Karpas-422 (cell line): Measurements from ENCODE around the gene P2RX6. TPM values are rescaled to one million over a fixed set of nuclear protein-coding genes. Genes with fewer than 3 reads are reported as not detected.
A peak's percentile ranks its signal among the peaks of the same experiment; 100 is the strongest.

Source experiments
- DNase-seq: peaks from one replicate; pipeline ENCODE4 v3.0.0-alpha.2; 2015
- H2AFZ ChIP-seq: fragments of 200-600 bp; sonication (generic); 2 replicates; pipeline ENCODE4 v1.6.1; 2014; ENCODE audit warnings: antibody characterized with exemption, low read length, mixed read lengths
- H3K27ac ChIP-seq: fragments of 200-600 bp; sonication (generic); 2 replicates; pipeline ENCODE4 v1.5.1; 2014; ENCODE audit warnings: mild to moderate bottlenecking, low read length, moderate library complexity
- H3K27me3 ChIP-seq: fragments of 200-600 bp; sonication (generic); 2 replicates; pipeline ENCODE4 v1.6.1; 2014; ENCODE audit warnings: low read length, mixed read lengths
- H3K36me3 ChIP-seq: fragments of 200-600 bp; sonication (generic); 2 replicates; pipeline ENCODE4 v1.6.1; 2014; ENCODE audit warnings: low read length, mixed read lengths; ENCODE audit not compliant: insufficient read depth
- H3K4me1 ChIP-seq: fragments of 200-600 bp; sonication (generic); 2 replicates; pipeline ENCODE4 v1.6.1; 2014; ENCODE audit warnings: mild to moderate bottlenecking, low read length, mixed read lengths
- H3K4me2 ChIP-seq: fragments of 200-600 bp; sonication (generic); 2 replicates; pipeline ENCODE4 v1.6.1; 2014; ENCODE audit warnings: low read length, low read depth, mild to moderate bottlenecking; ENCODE audit not compliant: poor library complexity, severe bottlenecking
- H3K4me3 ChIP-seq: fragments of 200-600 bp; sonication (generic); 2 replicates; pipeline ENCODE4 v1.5.1; 2014; ENCODE audit warnings: mild to moderate bottlenecking, antibody characterized with exemption, low read length, mixed read lengths
- H3K79me2 ChIP-seq: fragments of 200-600 bp; sonication (generic); 2 replicates; pipeline ENCODE4 v1.6.1; 2014; ENCODE audit warnings: mild to moderate bottlenecking, low read length, mixed read lengths
- H3K9ac ChIP-seq: fragments of 200-600 bp; sonication (generic); 2 replicates; pipeline ENCODE4 v1.6.0; 2014; ENCODE audit warnings: low read length
- H3K9me2 ChIP-seq: fragments of 200-600 bp; sonication (generic), shearing (Covaris generic); replicated peaks from 2 replicates; pipeline ENCODE4 v1.6.0; 2014; ENCODE audit warnings: mild to moderate bottlenecking, low read length, moderate library complexity; ENCODE audit not compliant: insufficient read depth
- H3K9me3 ChIP-seq: fragments of 300-700, 200-600 bp; sonication (generic); 2 replicates; pipeline ENCODE4 v1.6.1; 2014; ENCODE audit warnings: low read length, mixed read lengths
- H4K20me1 ChIP-seq: fragments of 200-600 bp; sonication (generic); 2 replicates; pipeline ENCODE4 v1.6.1; 2014; ENCODE audit warnings: mild to moderate bottlenecking, antibody characterized with exemption, low read length, low read depth; ENCODE audit not compliant: insufficient read depth
- total RNA-seq: library from RNA; depleted of rRNA; stranded (reverse); fragments of >200 nt; shearing (Covaris generic); gene quantifications from 2 replicates; pipeline ENCODE4 v1.2.3, GENCODE V29; 2014; ENCODE audit warnings: low replicate concordance

Gene P2RX6
- total RNA-seq, 1 experiment from 2014 or later: 1.6 TPM

DNA sequence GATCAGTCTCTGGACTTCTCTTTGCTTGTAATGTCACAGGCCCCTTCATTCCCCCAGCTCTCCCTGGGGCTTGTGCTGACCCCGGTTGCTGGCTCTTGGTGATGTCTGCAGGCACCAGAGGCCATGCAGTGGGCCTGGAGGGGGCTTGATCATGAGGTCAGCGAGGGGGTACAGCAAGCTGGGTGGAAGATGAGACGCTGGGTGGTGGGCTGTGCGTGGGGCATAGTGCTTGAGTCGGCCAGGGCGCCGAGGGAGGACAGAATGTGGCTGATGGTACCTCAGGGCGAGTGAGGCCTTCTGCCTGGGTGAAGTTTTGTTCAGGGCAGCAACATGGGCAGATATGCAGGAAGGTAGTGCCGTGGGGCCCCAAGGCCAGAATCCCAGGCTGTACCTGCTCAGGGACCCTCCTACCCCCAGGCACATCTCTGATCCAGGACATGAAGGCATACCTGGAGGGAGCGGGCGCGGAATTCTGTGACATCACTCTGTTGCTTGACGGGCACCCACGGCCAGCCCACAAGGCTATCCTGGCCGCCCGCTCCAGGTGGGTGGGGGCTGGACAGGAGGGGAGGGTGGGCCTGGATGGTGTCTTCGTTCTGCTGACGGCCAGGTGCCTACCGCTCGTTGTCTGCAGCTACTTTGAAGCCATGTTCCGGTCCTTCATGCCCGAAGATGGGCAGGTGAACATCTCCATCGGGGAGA is 19.5 kb upstream of the P2RX6 start:
- Histone ChIP-seq H3K79me2 (peaks cover 7% of the 10 kb centered on the region), H3K27ac (no peak overlapping the region), H3K27me3 (no peaks in the 10 kb centered on the region), H2AFZ (no peak overlapping the region), H3K36me3 (no peaks in the 10 kb centered on the region; the same call in 1 of the 2 replicates), H3K4me1 (peaks cover 6% of the 10 kb centered on the region), H4K20me1 (no peaks in the 10 kb centered on the region), H3K4me2 (no peak overlapping the region), H3K9me3 (no peaks in the 10 kb centered on the region), H3K4me3 (no peak overlapping the region), H3K9me2 (no peaks in the 10 kb centered on the region), H3K9ac (no peak overlapping the region)
- no peak for DNase-seq

DNA sequence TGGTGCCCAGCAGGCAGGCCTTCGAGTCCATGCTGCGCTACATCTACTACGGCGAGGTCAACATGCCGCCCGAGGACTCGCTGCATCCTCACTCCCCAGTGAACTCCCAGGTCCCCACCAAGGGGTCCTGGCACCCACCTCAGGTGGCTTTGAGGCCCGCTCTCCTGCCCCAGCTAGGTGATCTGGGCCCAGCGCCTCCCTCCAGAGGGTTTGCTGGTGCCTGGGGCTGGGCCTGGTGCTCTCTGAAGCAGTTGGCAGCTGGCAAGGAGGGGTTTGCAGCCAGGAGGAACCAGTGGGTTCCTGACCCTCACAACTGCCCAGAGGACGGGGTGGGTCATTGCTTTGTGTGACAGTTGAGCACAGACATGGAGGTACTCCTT is 18.9 kb upstream of the P2RX6 start:
- Histone ChIP-seq H3K27me3 (no peaks in the 10 kb centered on the region), H3K27ac (no peak overlapping the region), H3K36me3 (no peaks in the 10 kb centered on the region; the same call in 1 of the 2 replicates), H4K20me1 (no peaks in the 10 kb centered on the region), H3K9ac (no peak overlapping the region), H3K4me2 (no peak overlapping the region), H3K4me1 (peaks cover 11% of the 10 kb centered on the region), H3K4me3 (no peak overlapping the region), H3K9me3 (no peaks in the 10 kb centered on the region), H2AFZ (no peak overlapping the region), H3K79me2 (peaks cover 13% of the 10 kb centered on the region), H3K9me2 (no peaks in the 10 kb centered on the region)
- no peak for DNase-seq

DNA sequence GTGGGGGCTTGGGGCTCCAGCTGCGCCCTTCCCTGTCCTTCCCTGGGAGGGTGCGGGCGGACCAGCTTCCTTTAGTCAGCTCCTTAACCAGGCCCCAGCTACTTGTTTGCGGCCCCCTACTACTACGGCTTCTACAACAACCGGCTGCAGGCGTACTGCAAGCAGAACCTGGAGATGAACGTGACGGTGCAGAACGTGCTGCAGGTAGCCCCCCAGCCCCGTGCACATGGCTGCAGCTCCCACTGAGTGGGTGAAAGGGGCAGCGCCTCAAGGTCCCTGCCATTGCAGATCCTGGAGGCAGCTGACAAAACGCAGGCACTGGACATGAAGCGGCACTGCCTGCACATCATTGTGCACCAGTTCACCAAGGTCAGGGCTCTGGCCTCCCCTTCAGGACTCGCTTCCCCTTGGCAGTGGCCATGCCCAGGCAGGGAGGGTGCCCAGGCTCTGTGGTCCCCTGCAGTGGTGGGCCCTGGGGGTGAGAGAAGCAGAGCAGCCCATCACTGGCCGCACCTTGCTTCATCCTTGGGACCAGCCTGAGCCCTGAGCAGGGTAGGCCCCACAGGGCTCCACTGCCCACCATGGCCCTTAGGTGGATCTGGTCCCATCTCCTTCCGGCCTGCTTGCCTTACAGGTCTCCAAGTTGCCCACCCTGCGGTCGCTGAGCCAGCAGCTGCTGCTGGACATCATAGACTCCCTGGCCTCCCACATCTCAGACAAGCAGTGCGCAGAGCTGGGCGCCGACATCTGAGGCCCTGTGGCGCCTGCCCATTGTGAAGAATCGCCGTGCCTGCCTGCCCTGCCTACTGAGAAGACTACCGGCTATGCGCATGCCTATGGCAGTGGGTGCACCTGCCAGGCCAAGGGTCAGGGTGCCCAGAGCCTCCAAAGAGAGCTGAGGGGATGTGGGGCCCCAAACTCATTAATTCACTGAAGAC is 18.1 kb upstream of the P2RX6 start:
- Histone ChIP-seq H3K79me2 (peaks cover 18% of the 10 kb centered on the region), H3K4me1 (peaks cover 17% of the 10 kb centered on the region), H3K36me3 (no peaks in the 10 kb centered on the region; the same call in 1 of the 2 replicates)

DNA sequence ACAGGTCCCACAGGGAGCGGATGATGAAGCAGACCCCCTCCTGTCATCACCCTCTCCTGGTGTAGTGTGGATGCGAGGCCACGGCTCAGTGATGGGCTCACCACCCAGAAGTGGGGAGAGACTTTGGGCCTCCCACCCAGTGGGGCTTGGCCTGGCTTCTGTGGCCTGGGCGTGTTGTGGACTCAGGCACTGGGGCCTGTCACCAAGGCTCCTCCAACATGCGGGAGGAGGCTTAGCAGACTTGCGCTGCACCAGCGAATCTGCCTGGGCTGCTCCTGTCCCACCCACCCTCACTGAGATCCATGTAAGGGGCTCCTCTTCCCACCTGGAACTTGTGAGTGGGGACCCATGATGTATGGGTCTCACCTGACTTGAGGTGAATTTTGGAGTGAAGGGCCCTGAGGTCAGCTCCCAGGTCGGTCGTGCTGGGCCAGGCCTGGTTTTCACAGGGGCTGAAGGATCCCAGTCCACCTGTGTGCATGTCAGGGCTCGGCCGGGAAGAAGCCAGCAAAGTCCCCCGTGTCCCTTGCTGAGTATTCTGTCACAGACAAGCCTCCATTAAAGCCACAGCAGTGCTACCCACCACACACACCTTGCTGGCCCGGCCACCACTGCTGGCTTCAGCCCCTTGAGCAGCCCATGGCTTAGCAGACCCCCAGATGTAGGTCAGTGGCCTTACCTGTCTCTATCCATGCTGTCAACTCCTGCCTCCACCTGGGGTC is 17.3 kb upstream of the P2RX6 start:
- Histone ChIP-seq H3K4me1 (peaks cover 17% of the 10 kb centered on the region), H3K27ac (no peak overlapping the region), H3K36me3 (no peaks in the 10 kb centered on the region; the same call in 1 of the 2 replicates), H3K4me3 (no peak overlapping the region), H4K20me1 (peaks cover under 1% of the 10 kb centered on the region; the same call in 1 of the 2 replicates), H3K4me2 (no peak overlapping the region), H3K9me2 (no peaks in the 10 kb centered on the region), H3K9me3 (no peaks in the 10 kb centered on the region), H3K9ac (no peak overlapping the region), H3K27me3 (no peaks in the 10 kb centered on the region), H3K79me2 (peaks cover 18% of the 10 kb centered on the region), H2AFZ (no peak overlapping the region)
- DNase-seq: no peak

More for the DNA sequence above, 18.1 kb upstream of the P2RX6 start:
- H4K20me1 ChIP-seq: no peaks in the 10 kb centered on the region
- no peaks in the 10 kb centered on the region for H3K9me3 ChIP-seq
- no peak overlapping the region for H3K4me2 ChIP-seq
- no peak overlapping the region for H3K27ac ChIP-seq
- no peak overlapping the region for H3K4me3 ChIP-seq
- H2AFZ ChIP-seq: no peak overlapping the region
- no peaks in the 10 kb centered on the region for H3K27me3 ChIP-seq
- H3K9ac ChIP-seq: no peak overlapping the region
- no peaks in the 10 kb centered on the region for H3K9me2 ChIP-seq
- DNase-seq: no peak

DNA sequence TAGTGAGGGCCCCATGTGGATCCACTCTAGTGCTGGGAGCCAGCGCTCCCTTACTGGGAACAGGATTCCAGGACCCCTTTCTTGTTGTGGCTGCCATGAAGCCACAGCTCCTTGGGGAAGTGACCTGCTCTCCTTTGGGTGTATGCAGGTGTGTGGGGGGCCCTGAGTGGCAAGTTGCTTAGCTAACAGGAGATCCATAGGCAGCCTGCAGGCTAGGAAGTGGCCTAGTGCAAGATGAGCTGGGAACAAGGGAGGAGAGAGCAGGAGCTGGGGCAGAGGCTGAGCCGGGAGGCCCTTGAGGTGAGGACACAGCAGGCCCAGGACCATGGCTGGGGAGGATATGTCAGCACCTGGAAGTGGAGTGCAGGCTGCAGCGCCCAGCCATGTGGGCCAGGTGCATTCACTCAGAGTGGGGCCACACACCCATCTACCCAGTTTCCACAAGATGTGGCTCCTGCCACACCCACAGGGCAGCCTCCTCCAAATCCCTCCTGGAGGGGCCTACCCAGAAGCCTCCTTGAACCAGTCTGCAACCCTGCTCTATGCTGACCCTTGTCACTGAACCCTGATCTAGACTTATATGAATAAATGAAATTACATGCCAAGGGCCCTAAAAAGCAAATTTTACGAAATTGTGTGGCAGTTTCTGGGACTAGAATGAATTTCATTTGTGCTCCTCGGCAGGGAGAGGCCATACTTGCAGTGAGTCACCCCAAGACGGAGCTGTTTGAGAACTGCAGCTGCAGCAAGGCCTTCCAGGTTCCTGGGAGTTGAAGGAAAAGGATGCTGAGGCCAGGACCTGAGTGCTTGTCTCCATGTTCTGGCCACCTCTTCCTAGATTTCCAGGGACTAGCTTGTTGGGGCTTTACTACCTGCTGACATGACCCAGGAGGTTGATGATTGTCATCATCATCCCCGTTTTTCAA is 16.3 kb upstream of the P2RX6 start:
- Histone ChIP-seq H3K4me2 (no peak overlapping the region), H3K4me3 (no peak overlapping the region), H2AFZ (no peak overlapping the region), H3K79me2 (peaks cover 28% of the 10 kb centered on the region), H4K20me1 (peaks cover 3% of the 10 kb centered on the region; the same call in 1 of the 2 replicates), H3K9me3 (no peaks in the 10 kb centered on the region), H3K9ac (no peak overlapping the region), H3K4me1 (peaks cover 27% of the 10 kb centered on the region), H3K9me2 (no peaks in the 10 kb centered on the region), H3K27ac (no peak overlapping the region), H3K36me3 (no peaks in the 10 kb centered on the region; the same call in 1 of the 2 replicates), H3K27me3 (no peaks in the 10 kb centered on the region)
- peak; percentile 56 for DNase-seq

DNA sequence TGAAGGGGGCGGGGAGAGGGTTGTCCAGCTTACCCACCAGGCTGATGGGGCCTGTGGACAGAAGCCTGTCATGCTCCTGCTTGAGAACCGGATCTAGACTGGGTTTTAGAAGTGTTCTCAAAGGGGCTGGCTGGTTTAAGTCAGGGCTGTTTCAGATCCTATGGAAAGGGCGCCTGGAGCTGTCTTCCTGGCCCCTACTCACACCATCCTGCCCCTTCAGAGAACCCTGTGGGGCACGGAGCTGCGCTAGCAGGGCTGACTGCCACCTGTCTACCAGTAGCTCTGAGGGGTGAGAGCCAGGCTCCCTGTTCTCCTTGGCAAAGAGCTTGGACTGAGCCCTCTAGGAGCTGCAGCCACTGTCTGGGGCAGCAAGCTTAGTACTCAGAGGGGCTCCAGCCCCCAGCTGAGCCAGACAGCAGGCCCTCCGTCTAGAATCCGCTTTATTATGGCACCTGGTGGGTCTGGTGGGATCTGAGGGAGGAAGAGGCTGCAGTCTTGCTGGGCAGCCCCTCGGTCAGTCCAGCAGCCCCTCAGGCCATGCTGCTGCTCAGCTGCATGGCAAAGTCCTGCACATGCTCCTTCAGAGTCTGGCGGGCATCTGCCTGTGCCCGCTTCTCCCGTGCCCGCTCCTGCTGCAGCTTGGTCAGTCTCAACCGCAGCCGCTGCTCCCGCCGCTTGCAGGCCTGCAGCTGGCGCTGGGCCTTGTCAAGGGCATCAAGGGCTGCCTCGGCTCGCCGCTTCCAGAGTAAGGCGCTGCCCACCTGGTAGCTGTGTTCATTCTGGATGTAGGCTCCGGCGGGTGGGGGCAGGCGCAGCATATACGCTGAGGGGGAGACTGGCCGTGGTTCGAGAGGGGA is 15.4 kb upstream of the P2RX6 start:
- Histone ChIP-seq H4K20me1 (peaks cover 3% of the 10 kb centered on the region; the same call in 1 of the 2 replicates), H3K4me1 (peaks cover 30% of the 10 kb centered on the region), H3K27me3 (no peaks in the 10 kb centered on the region), H3K27ac (no peak overlapping the region), H3K4me2 (peak overlapping the region; percentile 95), H2AFZ (no peak overlapping the region), H3K9me2 (no peaks in the 10 kb centered on the region), H3K79me2 (peaks cover 32% of the 10 kb centered on the region), H3K4me3 (no peak overlapping the region; the same call in 1 of the 2 replicates), H3K9me3 (no peaks in the 10 kb centered on the region), H3K9ac (peak overlapping the region; percentile 100; the same call in 1 of the 2 replicates), H3K36me3 (no peaks in the 10 kb centered on the region; the same call in 1 of the 2 replicates)
- DNase-seq: no peak
